Measurements from ENCODE around the gene PFKFB2.

The PFKFB2 gene

DNA sequence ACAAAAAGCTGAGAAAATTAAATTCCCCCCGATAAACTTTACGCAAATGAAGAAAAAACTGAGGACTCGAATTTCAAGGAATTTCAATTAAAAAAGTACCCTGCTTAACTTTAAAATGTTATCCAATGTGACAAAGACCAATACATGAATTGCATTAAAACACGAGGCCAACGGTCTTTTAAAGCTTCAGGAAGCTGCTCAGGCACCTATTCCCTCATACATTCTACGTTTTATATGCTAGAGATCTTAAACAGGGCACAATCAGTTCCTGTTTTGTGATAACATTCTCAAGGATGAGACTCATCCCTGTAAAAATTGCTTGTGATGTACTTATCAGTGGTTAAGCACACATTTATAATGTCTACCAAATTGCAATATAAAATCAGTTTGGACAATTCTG lies 5.0 kb upstream of the PFKFB2 start:
- TF ChIP-seq, protein P1, sequence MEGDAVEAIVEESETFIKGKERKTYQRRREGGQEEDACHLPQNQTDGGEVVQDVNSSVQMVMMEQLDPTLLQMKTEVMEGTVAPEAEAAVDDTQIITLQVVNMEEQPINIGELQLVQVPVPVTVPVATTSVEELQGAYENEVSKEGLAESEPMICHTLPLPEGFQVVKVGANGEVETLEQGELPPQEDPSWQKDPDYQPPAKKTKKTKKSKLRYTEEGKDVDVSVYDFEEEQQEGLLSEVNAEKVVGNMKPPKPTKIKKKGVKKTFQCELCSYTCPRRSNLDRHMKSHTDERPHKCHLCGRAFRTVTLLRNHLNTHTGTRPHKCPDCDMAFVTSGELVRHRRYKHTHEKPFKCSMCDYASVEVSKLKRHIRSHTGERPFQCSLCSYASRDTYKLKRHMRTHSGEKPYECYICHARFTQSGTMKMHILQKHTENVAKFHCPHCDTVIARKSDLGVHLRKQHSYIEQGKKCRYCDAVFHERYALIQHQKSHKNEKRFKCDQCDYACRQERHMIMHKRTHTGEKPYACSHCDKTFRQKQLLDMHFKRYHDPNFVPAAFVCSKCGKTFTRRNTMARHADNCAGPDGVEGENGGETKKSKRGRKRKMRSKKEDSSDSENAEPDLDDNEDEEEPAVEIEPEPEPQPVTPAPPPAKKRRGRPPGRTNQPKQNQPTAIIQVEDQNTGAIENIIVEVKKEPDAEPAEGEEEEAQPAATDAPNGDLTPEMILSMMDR (IDR thresholded peaks at IDR 0.05; ENCODE audit: borderline replicate concordance, control extremely low read depth, extremely low read depth, insufficient read depth, missing control alignments), result no peak
- DNase-seq (ENCODE audit: low spot score), result no peak
- in situ Hi-C loops (cut with MboI; ENCODE audit: low sequenced_read_pairs, unreplicated experiment), result no loop called here

DNA sequence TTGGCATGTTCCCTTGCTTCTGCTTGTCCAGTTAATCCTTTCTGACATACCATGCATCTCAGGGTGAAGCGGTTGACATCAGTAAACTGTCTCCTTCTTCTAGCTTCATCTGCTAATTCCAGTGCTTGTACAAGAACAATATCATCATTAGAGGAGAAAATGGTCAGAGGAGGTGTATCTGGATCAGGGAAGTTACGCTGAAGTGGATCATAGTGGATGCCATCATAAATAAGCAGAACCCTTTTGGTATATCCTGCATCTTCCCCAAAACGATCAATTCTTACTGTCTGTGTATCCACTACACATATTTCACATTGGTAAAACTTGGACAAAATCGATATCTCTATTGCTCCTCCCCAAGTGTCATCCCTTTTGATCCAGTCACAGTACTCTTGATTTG lies 4.0 kb upstream of the PFKFB2 start:
- DNase-seq (ENCODE audit: low spot score), result no peak
- in situ Hi-C loops (cut with MboI; ENCODE audit: low sequenced_read_pairs, unreplicated experiment), result no loop called here
- TF ChIP-seq, protein P1 (IDR thresholded peaks at IDR 0.05; ENCODE audit: borderline replicate concordance, control extremely low read depth, extremely low read depth, insufficient read depth, missing control alignments), result no peak

DNA sequence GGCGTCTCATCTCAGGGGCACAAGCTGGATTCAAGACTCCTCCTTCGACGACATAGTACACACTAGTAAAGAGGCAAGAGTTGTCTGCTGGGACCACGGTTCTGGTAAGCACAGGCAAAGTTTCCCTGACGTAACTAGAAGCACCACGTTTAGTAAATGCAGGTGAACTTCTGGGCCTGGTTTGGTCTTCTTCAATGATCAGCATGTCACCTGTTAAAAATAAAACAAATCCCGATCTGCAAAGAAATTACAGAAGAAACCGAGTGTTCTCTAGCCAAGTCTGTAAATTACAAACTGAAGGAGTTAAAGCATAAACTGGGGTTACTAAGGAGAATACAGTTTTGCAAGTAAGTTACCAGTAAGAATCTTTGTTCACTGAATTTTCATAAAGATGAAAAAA lies 3.6 kb upstream of the PFKFB2 start:
- in situ Hi-C loops (cut with MboI; ENCODE audit: low sequenced_read_pairs, unreplicated experiment), result no loop called here
- TF ChIP-seq, protein P1 (IDR thresholded peaks at IDR 0.05; ENCODE audit: borderline replicate concordance, control extremely low read depth, extremely low read depth, insufficient read depth, missing control alignments), result no peak
- no peak for DNase-seq (ENCODE audit: low spot score)

DNA sequence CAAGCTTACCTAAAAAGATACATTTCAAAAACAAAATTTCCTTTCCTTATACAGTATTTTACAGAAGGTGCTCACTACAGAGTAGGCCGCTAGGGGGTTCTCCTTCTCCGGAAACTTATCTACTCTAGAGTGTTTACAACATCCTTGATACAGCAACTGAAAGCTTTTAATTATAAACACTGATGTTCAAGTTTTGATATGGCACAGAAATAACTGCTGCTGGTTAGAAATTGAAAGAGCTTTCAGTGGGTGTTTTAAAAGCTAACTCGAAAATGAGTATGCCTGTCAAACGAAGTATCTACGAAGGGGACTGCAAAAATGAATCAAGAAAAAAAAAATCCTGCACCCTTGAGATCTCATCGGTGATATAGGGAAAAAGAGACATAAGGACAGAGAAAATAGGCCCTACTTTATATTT lies 3.1 kb upstream of the PFKFB2 start:
- in situ Hi-C loops (cut with MboI; ENCODE audit: low sequenced_read_pairs, unreplicated experiment), result no loop called here
- peak; percentile 66 for DNase-seq (ENCODE audit: low spot score)
- TF ChIP-seq, protein P1 (IDR thresholded peaks at IDR 0.05; ENCODE audit: borderline replicate concordance, control extremely low read depth, extremely low read depth, insufficient read depth, missing control alignments), result peak; percentile 48

DNA sequence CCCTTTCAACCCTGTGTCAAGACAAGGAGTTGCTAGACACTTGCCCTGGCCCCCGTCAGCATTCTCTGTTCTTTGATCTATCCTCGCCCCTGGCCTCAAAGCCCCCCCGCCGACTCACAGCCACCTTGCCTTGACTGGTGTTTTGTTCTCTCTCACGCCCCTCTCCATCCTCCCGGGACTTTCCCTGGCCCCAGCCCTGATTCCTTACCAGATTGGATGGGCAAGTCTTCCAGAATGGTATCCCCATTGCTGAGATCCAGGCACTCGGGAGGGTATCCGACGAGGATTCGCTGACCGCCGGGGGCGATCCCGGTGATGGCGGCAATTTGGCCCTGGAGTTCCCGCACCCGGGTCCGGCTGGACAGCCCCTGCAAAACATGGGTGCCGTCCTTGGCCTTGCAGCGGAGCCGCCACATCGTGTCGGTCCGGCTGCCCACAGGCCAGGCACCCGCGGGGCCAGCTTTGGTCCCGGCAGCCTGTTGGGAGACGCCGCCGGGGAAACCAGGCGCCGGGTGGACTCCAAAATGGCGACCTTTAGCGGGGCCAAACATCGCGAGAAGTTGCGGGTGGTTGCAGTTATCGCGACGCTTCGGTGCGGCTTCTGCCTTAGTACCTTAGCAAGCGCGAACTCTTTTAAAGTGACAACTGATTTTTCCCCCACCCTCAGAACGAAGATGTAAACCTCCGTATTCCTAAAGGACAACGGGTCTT lies 2.4 kb upstream of the PFKFB2 start:
- peak; percentile 92 for DNase-seq (ENCODE audit: low spot score)
- in situ Hi-C loops (cut with MboI; ENCODE audit: low sequenced_read_pairs, unreplicated experiment), result no loop called here
- TF ChIP-seq, protein P1 (IDR thresholded peaks at IDR 0.05; ENCODE audit: borderline replicate concordance, control extremely low read depth, extremely low read depth, insufficient read depth, missing control alignments), result no peak

DNA sequence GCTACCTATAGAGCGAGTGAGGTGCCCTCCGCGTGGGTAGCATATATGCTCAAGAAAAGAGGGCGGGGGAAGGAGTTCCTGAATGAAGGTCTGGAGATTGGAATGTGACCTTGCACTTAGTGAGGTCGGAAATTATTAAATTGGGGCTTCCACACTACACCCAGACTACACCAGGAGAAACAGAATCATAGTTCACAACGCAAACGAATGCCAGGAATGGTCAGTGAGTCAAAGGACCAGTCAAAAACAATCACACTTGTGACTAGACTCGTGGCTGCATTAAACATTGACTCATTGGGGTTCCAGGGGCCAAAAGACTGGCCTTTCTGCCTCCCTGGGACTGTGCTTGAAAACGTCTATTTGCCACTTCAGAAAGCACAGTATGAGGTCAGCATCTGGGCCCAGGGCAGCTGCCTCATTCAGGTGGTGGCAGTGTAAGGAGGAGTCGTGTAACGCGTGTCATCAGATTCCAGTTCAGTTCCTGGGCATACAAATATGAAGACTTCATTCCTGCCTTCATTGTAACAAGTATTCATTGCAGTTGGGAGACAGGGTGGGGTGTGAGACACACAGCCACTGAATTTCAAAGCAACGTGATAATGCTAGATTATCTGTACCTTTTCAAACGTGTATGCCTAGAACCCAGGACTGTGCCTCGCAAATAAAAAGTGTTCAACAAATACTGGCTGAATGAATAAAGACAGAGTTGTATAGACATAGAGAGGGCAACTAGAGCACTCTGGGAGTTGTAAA lies 1.7 kb upstream of the PFKFB2 start, which contains the start of gene YOD1:
Gene YOD1 (minus strand): TSS at position 18 of the 753 bp plus-strand sequence. CDS start 178 bp downstream, outside the sequence.
- in situ Hi-C loops (cut with MboI; ENCODE audit: low sequenced_read_pairs, unreplicated experiment), result no loop called here
- TF ChIP-seq, protein P1 (IDR thresholded peaks at IDR 0.05; ENCODE audit: borderline replicate concordance, control extremely low read depth, extremely low read depth, insufficient read depth, missing control alignments), result no peak
- no peak for DNase-seq (ENCODE audit: low spot score)

Measured in GM13976 (cell line).